GM21360 (cell line): Measurements from ENCODE around the gene ABCB10.
"Not testable (repeated sequence)": the region's sequence is repeated elsewhere in the genome, so short reads cannot be mapped to it uniquely, and the experiment has no call there.

Source experiments
- ATAC-seq: cut with Tn5 transposase; IDR thresholded peaks from one replicate; pipeline ENCODE4 v1.9.1; 2021; ENCODE audit warnings: mild to moderate bottlenecking, moderate library complexity; ENCODE audit not compliant: unreplicated experiment

Gene ABCB10

DNA sequence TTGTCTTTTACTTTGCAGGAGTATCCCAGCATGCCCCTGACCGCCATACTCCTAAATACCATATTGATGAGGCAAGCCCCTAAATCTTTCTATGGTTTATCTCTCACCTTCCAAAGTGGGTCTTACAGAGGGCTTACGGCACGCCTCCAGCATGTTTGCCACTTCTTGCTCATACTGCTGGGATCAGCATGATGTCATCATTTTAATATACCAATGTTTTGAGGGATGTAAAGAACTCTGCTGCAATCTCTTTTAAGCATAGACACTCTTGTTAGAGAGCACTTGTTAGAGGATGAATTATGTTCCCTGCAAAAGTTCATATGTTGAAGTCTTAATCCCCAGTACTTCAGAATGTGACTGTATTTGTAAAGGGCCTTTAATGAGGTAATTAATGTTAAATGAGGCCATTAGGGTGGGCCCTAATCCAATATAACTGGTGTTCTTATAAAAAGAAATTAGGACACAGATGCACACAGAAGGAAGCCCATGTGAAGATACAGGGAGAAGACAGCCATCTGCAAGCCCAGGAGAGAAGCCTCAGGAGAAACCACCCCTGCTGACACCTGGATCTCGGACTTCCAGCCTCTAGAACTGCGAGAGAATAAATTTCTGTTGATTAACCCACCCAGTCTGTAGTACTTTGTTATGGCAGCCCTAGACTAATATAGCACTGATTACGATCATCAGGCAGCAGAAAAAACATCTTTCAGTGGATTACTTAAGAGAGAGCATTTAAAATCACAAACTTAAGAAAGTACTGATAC lies 16.4 kb upstream of the ABCB10 start:
- ATAC-seq: no peak

GRCh38 chr1:229572286-229572685 lies 13.8 kb upstream of the ABCB10 start:
- no peak for ATAC-seq

- ATAC-seq: no peak
These were observed 12.5 kb upstream of the ABCB10 start for GRCh38 chr1:229570891-229571516.

GRCh38 chr1:229570305-229570704 lies 11.8 kb upstream of the ABCB10 start:
- ATAC-seq: no peak

- no peak for ATAC-seq
These were observed 8.8 kb upstream of the ABCB10 start for GRCh38 chr1:229567109-229567868.

DNA sequence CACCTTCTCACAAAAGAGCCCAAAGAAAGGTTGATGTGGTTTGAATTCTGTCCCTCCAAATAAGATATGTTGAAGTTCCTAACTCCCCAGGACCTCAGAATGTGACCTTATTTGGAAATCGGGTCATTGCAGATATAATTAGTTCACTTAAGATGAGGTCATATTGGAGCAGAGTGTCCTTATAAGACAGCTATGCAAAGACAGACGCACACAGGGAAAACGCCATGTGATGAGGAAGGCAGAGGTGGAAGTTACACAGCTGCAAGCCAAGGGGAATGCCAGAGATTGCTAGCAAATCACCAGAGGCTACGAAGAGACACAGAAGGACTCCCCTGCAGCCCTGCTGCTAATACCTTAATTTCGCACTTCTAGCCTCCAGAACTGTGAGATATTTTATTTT lies 5.2 kb upstream of the ABCB10 start:
- ATAC-seq: no peak

GRCh38 chr1:229563241-229563640 lies 4.7 kb upstream of the ABCB10 start:
- ATAC-seq: no peak

- ATAC-seq: no peak
These were observed 4.2 kb upstream of the ABCB10 start for GRCh38 chr1:229562686-229563085.

GRCh38 chr1:229561141-229561540 lies 2.6 kb upstream of the ABCB10 start:
- no peak for ATAC-seq

- ATAC-seq: not testable (repeated sequence)
These were observed 1.6 kb upstream of the ABCB10 start for GRCh38 chr1:229560124-229560523.

GRCh38 chr1:229559336-229559801 lies 862 bp upstream of the ABCB10 start:
- not testable (repeated sequence) for ATAC-seq

GRCh38 chr1:229557913-229558414 lies 543 bp downstream of the ABCB10 start:
- peak; percentile 28 for ATAC-seq

GRCh38 chr1:229557200-229557850 lies 1.2 kb downstream of the ABCB10 start:
- no peak for ATAC-seq

GRCh38 chr1:229554886-229555621 lies 3.5 kb downstream of the ABCB10 start:
- ATAC-seq: no peak

- ATAC-seq: no peak
These were observed 4.8 kb downstream of the ABCB10 start for GRCh38 chr1:229553621-229554130.

- ATAC-seq: no peak
These were observed 5.8 kb downstream of the ABCB10 start for GRCh38 chr1:229552732-229553131.

GRCh38 chr1:229550812-229551567 lies 7.5 kb downstream of the ABCB10 start:
- no peak for ATAC-seq

GRCh38 chr1:229547542-229547941 lies 11.0 kb downstream of the ABCB10 start:
- no peak for ATAC-seq

GRCh38 chr1:229544587-229544986 lies 13.9 kb downstream of the ABCB10 start:
- no peak for ATAC-seq
